HG03378 (cell line): Measurements from ENCODE around the gene DKC1.
A peak's percentile ranks its signal among the peaks of the same experiment; 100 is the strongest.

Experiments used
- ATAC-seq: cut with Tn5 transposase; IDR thresholded peaks from one replicate; pipeline ENCODE4 v1.9.1; 2021; ENCODE audit warnings: mild to moderate bottlenecking, moderate library complexity; ENCODE audit not compliant: unreplicated experiment

DKC1 gene

DNA sequence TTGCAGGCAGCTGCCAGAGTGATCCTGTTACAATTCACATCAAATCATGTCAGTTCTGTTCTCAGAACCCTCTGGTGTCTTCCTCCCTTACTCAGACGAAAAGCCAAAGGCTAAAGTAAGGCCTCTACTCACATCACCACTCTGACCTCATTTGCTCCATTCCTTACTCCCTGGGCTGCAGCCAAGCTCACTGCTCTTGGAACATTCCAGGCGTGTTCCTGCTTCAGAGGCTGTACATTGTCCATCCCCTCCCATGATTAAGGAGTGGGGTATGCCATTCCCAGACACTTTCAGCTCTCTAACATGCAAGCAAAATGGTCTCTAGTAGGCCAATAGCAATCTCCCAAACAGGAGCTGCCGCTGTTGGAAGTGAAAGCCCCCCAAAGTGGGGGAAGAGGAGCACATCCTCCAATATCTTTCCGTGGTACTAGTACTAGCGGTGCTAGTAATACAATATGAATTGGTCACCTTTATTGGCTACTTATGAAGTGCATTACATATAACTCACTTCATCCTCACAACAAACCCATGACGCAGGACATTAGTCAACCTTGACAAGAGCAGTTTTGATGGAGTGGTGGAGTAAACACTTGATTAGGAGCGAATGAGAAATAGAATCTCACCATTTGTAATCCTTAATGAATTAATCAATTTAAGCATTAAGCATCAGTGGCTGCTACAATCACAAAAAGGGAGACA is 26.8 kb upstream of the DKC1 start:
- ATAC-seq: no peak

DNA sequence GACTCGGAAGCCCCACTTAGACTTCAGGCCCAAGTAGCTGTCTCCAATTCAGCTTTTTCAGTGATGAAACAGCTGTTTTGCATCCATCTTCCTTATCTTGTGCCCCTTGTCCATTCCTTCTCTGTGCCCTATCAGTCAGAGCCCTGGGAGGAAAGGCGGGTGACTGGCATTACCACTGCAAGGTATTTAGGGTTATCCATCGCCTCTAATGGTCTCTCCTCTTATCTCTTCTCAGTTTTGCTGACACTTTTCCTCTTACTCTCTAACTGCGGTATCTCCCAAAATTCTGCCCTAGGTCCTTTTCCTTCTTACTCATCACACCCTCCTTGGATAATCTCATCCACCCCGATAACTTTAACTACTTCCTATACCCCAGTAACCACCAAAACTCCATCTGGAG is 25.5 kb upstream of the DKC1 start:
- ATAC-seq: no peak

DNA sequence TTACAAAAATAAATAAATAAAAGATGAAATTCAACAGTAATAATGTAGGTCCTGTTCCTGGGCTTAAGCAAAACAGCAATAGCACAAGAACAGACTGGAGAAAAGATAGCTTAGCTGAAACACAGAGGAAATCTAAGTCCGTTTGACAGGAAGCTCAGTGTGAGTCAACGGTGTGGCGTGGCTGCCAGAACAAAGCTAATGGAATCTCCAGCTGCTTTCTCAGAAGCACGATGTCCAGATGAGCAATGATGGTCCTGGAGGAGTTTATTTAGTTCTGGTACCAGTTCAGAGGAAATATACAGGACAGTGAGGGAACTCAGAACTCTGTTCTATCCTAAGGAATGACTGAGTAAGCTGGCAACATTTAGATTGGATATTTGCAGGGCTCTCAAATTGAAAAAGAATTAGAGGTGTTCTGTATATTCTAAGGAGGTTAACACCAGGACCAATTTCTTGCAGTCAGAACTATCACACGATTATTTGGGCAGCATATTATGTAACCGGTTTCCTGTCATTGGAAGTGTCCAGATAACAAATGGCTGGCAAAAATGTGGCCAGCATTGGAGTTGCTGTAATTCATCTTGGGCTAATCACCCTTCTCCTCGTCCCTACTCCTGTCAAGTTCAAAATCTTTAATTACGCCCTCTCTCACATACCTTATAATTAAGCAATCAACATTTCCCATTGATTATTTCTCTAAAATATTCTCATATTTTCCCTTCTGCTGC is 24.5 kb upstream of the DKC1 start:
- ATAC-seq: no peak

DNA sequence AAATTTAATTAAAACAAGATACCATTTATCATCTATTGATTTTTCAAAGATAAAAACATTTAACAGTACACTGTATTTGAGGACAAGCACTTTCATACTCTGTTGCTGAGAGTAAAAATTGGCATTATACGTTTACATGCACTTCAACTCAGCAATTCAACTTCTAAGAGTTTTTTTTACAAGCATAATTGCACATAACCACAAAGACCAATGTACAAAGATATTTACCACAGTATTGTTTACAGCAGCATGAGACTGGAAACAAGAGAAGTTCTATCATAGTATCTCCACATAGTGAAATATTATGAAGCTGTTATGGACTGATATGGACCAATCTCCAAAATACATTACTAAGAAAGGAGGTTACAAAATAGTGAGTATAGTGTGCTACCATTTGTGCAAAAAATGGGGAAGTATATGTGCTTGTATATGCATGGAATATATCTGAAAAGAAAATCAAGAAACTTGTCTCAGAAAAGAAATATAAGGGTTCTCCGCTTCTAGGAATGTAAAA is 22.7 kb upstream of the DKC1 start:
- no peak for ATAC-seq

DNA sequence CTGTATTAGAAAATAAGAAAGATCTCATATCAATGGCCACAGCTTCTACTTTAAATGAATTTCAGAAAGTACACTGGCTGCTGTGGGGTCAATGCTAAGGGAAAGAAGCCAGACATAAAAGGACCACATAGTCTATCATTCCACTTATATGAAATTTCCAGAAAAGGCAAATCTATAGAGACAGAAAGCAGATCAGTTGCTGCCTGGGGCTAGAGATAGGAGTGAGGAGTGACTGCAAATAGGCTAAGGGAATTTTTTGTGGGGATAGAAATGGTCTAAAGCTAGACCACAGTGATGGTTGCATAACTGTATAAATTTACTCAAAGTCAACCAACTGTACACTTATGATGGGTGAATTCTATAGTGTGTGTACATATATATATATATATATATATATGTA is 20.1 kb upstream of the DKC1 start:
- no peak for ATAC-seq

DNA sequence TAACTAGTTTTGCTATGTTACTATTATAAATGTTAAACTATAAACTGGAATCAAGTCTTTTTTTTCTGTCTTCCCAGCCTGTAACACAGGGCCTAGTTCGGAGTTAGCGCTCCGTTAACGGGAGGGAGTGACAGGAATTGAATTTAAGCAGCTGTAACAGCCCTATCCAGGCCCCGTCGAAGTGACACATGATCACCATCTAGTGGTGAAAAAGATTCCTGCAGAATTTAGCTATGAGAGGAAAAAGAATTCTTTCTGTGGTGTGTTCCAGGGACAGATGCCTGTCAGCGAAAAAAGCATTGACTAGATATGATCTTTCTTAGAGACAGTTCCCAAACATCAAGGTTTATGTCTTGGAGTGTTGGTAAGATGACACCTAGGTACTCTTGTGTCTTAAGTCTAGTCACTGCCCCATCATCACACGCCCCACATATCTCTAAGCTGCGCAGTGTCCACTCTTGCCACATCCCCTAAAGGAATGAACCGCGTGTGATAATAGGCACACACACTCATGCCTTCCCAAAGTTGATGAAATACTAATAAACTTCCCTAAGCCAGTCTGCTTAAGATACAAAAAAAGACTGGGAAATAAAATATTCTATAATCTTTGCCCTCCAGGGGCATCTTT is 13.8 kb upstream of the DKC1 start:
- peak; percentile 65 for ATAC-seq

DNA sequence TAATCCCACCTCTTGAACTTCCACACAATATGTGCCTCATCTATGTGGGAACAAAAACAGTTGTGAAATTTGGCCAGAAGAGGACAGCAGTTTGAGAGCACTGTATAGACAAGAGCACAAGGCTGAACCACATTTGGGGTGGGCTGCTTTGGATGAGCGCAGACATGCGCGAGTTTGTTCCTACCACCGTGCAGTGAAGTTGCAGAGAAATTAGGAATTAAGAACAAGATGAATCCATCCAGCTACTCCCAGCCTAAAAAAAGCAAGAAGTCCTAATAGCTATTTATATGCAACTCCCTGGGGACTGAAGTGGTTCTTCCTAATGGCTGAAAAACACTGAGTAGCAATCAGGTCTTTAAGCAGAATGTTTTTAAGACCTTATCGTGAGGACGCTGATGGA is 12.8 kb upstream of the DKC1 start:
- ATAC-seq: no peak

DNA sequence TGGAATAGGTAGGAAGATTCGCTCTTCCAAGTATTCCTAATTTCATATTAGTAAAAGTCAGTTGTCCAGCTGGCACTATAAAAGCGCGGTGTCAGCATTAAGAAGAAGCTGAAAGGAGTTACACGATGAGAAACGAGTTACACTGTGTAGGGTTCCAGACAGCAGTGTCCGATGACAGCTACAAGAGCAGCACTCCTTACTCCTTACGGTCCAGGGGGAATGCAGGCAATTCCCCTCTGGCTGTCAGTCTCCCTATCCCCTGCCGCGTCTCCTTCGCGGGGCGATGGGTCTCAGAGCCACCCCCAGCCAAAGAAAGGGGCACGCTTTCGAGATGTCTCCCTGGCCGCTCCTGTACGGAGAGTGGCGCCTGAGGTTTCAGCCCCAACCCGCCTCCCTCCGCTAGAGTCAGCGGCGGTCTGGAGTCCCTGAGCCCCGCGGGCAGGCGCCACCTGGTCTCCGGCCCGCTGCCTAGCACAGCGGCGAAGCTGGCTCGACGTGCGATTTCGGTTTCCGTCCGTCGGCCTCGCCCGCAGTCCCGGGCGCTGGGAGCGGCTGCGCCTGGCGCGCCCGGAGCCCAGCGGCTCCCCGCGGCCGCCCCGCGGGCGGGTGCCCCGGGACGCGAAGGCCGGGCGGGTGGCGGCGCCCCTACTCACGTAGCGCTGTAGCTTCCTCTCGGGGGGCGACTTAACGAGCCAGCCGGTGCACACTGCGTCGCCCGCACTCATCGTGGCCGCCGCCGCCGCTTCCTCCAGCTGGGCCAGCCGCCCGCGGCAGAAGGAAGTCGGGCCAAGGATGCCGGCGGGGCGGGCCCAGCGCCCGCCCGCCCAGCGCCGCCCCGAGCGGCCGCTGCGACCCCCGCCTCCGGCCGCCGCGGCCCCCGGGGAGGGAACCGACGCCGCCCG is 12.1 kb upstream of the DKC1 start, which contains the start of gene GAB3:
GAB3 (minus strand) TSS at position 777 of the 902 bp plus-strand sequence; CDS start at position 725, 52 bp downstream.
- ATAC-seq: no peak

DNA sequence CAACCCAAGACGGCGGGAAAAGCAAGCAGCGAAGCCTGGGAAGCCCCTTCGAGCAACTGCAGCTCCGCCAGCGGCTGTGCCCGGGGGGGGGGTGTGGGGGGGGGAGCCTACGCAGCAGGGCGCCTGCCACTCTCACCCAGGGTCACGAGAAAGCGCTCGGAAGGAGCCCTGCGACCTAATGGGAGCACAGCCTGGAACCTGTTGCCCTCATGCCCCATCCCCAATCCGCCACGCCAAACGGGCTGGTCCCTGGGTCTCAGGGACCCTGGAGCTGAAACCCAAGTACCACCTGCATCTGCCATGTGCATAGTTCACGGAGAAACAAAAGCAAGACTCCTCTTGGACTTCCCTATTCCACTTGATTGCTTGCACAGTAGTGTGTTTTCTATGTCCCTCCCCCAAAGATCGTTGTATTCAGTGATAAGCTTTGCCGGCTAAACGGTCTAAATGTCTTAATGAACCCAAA is 11.4 kb upstream of the DKC1 start:
- no peak for ATAC-seq

DNA sequence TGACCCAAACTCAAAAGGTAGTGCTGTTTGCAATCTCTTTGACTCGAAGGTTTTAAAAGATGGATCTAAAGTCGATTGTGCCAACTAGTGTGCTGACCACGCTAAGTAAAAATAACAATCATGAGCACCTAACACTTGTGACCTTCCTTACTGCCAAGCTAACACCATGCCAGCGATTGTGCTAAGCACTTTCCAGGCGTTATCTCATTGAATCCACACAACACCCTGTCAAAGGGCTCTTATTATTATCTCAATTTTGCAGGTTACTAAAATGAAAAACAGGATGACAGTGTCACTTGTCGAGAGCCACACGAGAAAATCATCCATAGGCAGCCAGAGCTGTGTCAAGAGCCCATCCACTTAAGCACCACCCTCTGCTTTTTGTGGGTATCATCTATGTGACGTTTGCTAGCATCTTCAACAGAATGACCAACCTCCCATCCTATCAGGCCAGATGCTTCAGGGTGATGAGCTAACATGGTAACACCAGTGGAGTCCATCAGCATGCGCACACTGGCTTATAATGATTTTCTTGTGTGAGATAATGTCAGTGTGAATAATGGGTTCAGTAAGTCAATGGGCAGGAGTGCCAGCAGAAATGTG is 10.9 kb upstream of the DKC1 start:
- no peak for ATAC-seq

DNA sequence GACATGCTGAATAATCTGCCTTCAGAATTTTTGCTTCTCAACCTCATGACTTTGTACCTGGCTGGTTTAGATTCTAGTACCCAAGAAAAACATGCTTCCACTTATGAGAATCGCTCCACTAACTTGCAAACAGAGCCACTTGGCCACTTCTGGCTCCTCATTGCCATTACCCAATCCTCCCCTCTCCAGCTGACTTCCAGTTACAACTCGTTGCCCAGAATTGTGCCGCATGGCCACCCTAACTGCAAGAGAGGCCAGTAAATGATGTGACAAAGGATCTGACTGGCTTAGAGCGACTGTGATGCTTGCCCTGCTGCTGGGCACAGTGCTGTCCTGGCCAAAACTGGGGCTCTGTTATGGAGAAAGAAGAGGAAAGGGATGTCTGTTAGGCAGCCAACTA is 4.0 kb upstream of the DKC1 start:
- ATAC-seq: no peak

DNA sequence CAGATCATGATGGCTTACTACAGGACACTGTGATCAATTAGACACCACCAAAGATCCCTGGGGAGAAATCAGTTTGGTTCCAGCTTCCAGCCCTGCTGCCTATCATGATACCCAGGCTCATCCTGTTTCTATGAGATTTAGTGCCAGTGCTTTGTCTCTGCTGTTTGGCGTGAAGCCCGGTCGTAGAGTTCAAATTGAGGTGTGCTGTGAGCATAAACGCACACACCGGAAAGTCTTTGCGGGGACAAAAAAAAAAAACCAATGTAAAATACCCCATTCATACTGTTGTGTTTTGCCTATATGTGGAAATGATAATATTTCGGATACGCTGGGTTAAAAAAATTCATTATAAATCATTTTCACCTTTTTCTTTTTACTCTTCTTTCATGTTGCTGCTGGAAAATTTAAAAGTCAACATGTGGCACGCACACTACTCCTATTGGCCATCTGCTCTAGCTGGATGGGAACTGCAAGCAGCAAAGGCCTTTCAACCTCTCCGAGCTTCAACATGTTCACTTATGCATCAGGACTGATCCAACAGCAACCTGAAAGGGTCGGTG is 607 bp upstream of the DKC1 start:
- no peak for ATAC-seq

DNA sequence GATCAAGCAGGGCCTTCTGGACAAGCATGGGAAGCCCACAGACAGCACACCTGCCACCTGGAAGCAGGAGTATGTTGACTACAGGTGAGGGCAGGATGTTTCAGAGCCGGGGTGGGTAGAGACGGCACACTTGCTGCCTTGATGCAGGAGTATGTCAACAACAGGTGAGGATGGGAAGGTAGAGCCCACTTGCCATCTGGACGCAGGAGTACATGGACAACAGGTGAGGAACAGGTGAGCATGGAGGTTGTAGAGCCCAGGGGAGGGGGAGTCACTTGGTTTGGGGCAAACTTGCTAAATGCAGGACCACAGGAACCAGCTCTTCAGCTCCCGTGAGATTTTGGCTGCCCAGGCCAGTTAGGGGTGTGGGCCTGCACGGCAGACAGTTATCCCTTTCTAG is 12.0 kb downstream of the DKC1 start:
- ATAC-seq: no peak

DNA sequence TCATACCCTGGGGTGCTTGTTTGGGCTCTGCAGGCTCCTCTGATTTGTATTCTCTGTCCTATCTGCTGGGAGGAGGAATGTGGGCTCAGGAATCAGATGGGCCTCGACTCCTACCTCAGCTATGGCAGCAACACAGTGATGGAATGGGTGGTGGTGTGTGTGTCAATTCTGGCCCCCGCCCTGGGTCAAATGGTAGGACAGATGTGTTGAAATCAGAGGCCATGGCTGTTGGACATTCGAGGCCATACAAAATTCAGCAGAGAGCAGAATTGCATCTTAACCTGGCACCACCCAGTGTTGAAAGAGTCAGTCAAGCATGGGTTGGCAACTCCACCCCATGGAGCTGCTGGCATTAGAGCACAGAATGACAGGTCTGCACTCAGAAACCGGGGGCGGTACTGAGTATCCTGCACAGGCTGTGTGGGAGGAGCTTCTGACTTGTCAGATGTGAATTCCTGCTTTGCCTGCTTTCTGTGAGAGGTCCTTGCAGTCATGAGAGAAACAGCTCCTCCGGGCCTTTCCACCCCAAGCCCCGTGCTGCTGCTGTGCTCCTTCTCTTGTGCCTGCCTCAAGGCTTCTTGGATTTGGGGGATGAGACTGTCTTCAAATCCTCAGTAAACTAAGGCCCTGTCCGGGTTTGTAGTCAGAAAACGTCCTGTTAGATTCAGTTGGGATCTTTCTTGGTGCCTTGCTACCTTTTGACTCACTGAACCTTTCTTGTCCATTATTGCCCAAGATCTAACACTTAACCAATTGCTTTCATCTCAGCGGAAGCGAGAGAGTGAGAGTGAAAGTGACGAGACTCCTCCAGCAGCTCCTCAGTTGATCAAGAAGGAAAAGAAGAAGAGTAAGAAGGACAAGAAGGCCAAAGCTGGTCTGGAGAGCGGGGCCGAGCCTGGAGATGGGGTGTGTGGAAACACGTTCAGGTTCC is 13.0 kb downstream of the DKC1 start:
- no peak for ATAC-seq

DNA sequence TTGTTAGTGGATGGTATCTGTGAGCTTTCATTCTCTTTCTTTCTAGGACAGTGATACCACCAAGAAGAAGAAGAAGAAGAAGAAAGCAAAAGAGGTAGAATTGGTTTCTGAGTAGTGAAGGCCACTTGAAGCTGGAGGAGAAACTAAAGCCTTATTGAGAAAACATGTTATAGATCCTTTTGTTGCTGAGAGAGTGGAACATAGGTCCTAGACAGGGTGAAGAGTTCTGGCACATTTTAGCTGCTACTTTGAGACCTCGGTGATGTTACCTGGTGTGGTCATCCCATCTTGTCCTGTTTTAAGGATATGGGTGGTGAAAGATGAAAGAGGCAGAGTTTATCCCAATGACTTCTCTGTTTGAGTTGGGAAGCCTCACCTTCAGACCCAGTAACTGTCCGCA is 14.1 kb downstream of the DKC1 start:
- ATAC-seq: no peak

DNA sequence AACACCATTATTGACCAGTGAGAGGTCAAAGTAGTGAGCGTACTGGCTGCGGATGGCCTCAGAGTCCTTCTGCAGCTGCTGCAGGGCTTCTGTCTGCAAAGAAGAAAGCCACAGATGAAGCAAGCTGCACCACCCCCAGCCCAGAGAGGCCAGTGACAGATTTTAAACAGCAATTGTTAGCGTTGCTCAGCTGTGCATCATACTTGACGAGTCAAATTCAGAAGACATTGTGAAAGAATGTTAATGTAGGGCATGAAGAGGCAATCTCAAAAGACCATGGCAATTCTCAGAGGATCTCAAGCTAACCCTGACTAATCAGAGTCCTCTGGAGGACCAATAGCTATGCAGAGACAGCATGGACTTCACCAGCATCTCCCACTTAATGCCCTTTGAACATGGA is 16.6 kb downstream of the DKC1 start:
- ATAC-seq: no peak

DNA sequence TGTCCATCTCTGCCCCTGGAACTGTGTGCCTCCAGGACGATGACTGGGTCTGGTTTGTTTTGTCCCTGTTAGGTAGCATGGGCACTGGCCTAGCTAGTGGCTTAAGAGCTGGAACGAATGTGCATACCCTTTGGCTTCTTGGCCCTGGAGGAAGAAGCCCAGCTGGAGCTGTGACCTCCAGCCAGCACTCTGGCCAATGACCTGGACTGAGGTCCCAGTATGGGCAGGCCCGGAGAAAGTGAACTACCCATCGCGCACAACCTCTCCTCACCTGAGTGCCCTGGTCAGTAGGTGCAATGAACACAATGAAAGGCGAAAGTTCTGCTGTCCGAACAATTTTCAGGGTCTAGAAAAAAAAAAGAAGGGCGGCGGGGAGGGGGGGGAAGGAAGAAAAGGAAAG is 18.3 kb downstream of the DKC1 start:
- ATAC-seq: no peak

DNA sequence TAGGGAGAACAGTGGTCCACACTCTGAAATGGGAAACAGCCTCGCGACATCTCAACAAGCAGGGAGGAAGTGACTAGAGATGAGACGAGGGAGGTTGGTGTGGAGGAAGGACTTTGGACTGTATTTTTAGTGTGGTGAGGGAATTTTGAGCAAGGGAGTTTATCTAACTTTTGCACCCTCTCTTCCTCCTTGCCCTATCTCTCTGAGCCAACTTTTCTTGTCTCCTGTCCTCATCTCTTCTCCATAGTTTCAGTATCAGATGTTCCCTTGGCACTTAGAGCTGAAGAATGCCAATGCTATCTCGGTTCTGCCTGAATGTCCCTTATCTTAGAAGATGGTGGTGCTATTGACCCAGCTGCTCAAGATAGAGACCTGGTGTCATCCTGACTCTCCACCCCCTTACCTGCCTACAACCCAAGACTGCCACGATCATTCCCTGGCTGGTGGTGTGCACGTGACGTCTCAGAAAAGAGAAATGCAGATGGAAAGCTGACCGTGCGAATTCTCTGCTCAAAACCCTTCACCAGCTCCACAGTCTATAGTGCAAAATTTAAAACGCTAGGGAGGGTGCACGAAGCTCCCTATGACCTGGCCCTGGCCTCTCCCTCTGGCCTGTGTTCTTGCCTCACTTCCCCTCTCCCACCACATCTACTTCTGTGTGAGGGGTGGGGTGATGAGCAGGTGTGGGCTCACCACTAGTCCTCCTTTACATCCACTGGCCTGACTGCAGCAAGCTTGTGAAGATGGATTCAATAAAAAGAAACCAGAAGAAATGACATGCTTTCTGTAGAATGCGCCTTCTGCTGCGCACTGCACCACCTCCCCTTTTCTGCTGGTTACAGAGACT is 21.7 kb downstream of the DKC1 start:
- ATAC-seq: no peak
